CD4-positive, alpha-beta memory T cell (primary cell): Measurements from ENCODE around the gene LYPD8. TPM values are rescaled to one million over a fixed set of nuclear protein-coding genes. Genes with fewer than 3 reads are reported as not detected.

Source experiments
- CTCF ChIA-PET: fragments of 350-600 bp; sonication (Branson Sonifier 250); formaldehyde crosslinking; loops from one replicate; lab custom pipeline; 2021; ENCODE audit warnings: inconsistent platforms; ENCODE audit not compliant: partially characterized antibody; lab: Charles Lee
- POLR2A ChIA-PET: fragments of 350-600 bp; sonication (Branson Sonifier 250); formaldehyde crosslinking; loops from one replicate; lab custom pipeline; 2021; ENCODE audit not compliant: partially characterized antibody; lab: Charles Lee
- DNase-seq, 5 donors: peaks; one replicate each; pipeline versions ENCODE4 v3.0.0 to v3.0.0-alpha.2; 2020 to 2022; ENCODE audit warnings: mixed read lengths in 1 of 5
- H3K27ac ChIP-seq: one replicate; pipeline ENCODE4 v1.7.0; 2013; ENCODE audit warnings: low read depth, low read length
- H3K27me3 ChIP-seq: 2 replicates; pipeline ENCODE4 v1.7.0; 2013; ENCODE audit warnings: mild to moderate bottlenecking, low read length, moderate library complexity; ENCODE audit not compliant: insufficient read depth
- H3K36me3 ChIP-seq: 2 replicates; pipeline ENCODE4 v1.7.0; 2013; ENCODE audit warnings: mild to moderate bottlenecking, low read length, moderate library complexity; ENCODE audit not compliant: insufficient read depth
- H3K4me1 ChIP-seq: 2 replicates; pipeline ENCODE4 v1.7.0; 2013; ENCODE audit warnings: mild to moderate bottlenecking, low read length, moderate library complexity; ENCODE audit not compliant: insufficient read depth
- H3K4me3 ChIP-seq, 2 donors: one replicate each; pipeline ENCODE4 v1.7.0; 2013; ENCODE audit warnings: low read length in 2 of 2, mild to moderate bottlenecking in 1 of 2
- H3K9me3 ChIP-seq, 2 donors: one replicate each; pipeline ENCODE4 v1.7.0; 2013; ENCODE audit warnings: low read length in 2 of 2, control low read depth in 1 of 2; ENCODE audit not compliant: control insufficient read depth in 1 of 2
- H3K27ac Mint-ChIP-seq, 7 donors: one replicate each; pipeline ENCODE4 v1.8.0; 2020 to 2021; ENCODE audit warnings: mixed read lengths in 7 of 7, mild to moderate bottlenecking in 6 of 7, inconsistent platforms in 3 of 7, moderate library complexity in 3 of 7
- H3K27me3 Mint-ChIP-seq, 2 donors: one replicate each; pipeline ENCODE4 v1.8.0; 2020 to 2021; ENCODE audit warnings: mixed read lengths in 2 of 2
- H3K36me3 Mint-ChIP-seq, 2 donors: one replicate each; pipeline ENCODE4 v1.8.0; 2020 to 2021; ENCODE audit warnings: mixed read lengths in 2 of 2, inconsistent platforms in 1 of 2, mild to moderate bottlenecking in 1 of 2
- H3K4me1 Mint-ChIP-seq, 4 donors: one replicate each; pipeline ENCODE4 v1.8.0; 2020 to 2021; ENCODE audit warnings: mixed read lengths in 4 of 4, mild to moderate bottlenecking in 1 of 4
- H3K4me3 Mint-ChIP-seq, 8 donors: one replicate each; pipeline ENCODE4 v1.8.0; 2020 to 2021; ENCODE audit warnings: mixed read lengths in 8 of 8, mild to moderate bottlenecking in 7 of 8, moderate library complexity in 6 of 8, inconsistent platforms in 3 of 8
- H3K9me3 Mint-ChIP-seq, 8 donors: one replicate each; pipeline ENCODE4 v1.8.0; 2020 to 2021; ENCODE audit warnings: mixed read lengths in 8 of 8, mild to moderate bottlenecking in 5 of 8, inconsistent platforms in 3 of 8, moderate library complexity in 1 of 8
- intact Hi-C: fragments of 100-400 bp; cut with micrococcal nuclease; formaldehyde crosslinking; loops from one replicate; pipeline ENCODE4 v1.15.1; 2023
- polyA plus RNA-seq, 2 donors: library from polyadenylated mRNA; unstranded; fragments of 300-500 nt; fragmentation: Illumina TruSeq; gene quantifications; one replicate each; pipeline ENCODE4 v1.2.3, GENCODE V29; 2021
- total RNA-seq, 2 experiments: library from RNA; stranded (reverse); gene quantifications; one replicate each; pipeline ENCODE4 v1.2.3, GENCODE V29; 2021

Gene LYPD8
- total and polyA plus RNA-seq, 4 experiments from 2014 or later, result not detected

DNA sequence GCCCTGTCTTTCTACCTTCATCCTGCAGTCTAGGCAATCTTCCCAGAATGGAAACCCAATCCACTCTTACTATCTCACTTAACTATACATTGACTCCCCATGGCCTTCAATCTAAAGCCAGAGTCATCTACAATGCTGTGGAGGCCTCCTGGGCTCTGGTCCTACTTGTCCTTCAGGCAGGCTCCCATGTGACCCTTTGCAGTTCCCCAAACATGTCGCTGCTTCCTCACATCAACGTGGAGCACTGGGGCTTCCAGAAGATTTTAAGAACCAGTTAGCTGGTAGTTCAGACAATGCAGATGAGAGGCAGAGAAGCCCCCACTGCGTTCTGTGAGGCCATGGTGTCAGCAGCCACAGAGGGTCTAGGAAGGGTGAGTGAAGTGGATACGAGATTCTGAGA lies 18.6 kb downstream of the LYPD8 start:
- H3K27ac ChIP-seq, result no peak overlapping the region
- intact Hi-C loops, result no loop called here
- H3K27me3 Mint-ChIP-seq, result peaks cover 6 to 10% of the 10 kb centered on the region in 2 donors
- peaks cover 0 to 2% (median 0%) of the 10 kb centered on the region in 4 donors for H3K4me1 Mint-ChIP-seq
- no peak overlapping the region for H3K4me3 Mint-ChIP-seq
- H3K27me3 ChIP-seq, result no peaks in the 10 kb centered on the region
- H3K4me3 ChIP-seq, result no peak overlapping the region
- no peaks in the 10 kb centered on the region for H3K4me1 ChIP-seq
- no peak for DNase-seq
- no peaks in the 10 kb centered on the region for H3K36me3 Mint-ChIP-seq
- CTCF ChIA-PET, result no interaction called here
- H3K36me3 ChIP-seq, result no peaks in the 10 kb centered on the region
- H3K9me3 Mint-ChIP-seq, result peaks cover 0 to 6% (median 4%) of the 10 kb centered on the region in 8 donors
- no peaks in the 10 kb centered on the region for H3K9me3 ChIP-seq
- H3K27ac Mint-ChIP-seq, result no peak overlapping the region
- POLR2A ChIA-PET, result no interaction called here

DNA sequence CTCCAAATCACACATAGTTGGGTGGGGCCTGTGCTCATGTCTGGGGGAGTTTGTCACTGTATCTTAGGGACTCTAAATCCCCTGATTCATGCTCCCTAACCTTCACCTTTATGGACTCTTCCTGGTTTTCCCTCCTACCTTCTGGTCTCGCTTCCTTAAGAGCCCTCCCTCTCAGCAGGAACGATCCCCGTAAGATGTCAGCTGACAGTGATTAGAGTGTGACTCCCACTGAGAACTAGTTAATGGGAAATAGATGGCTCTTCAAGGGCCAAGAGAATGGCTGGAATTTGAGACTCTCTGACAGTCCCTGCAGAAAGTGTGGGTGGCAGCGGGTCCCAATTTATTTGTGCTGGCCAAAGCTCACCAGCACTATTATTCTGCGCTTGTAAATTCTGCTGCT lies 22.0 kb downstream of the LYPD8 start:
- H3K27ac Mint-ChIP-seq, result no peak overlapping the region
- Histone ChIP-seq H3K36me3 (no peaks in the 10 kb centered on the region), H3K4me3 (no peak overlapping the region), H3K9me3 (no peaks in the 10 kb centered on the region), H3K4me1 (no peaks in the 10 kb centered on the region), H3K27ac (no peak overlapping the region), H3K27me3 (no peaks in the 10 kb centered on the region)
- H3K4me3 Mint-ChIP-seq, result no peak overlapping the region
- H3K27me3 Mint-ChIP-seq, result peaks cover 3 to 7% of the 10 kb centered on the region in 2 donors
- peaks cover 0 to 6% (median 4%) of the 10 kb centered on the region in 8 donors for H3K9me3 Mint-ChIP-seq
- CTCF ChIA-PET, result no interaction called here
- H3K4me1 Mint-ChIP-seq, result no peaks in the 10 kb centered on the region
- POLR2A ChIA-PET, result no interaction called here
- no peaks in the 10 kb centered on the region for H3K36me3 Mint-ChIP-seq
- intact Hi-C loops, result no loop called here
- DNase-seq, result no peak

GRCh38 chr1:248730507-248731335 lies 24.8 kb downstream of the LYPD8 start:
- Histone ChIP-seq H3K27ac (no peak overlapping the region), H3K4me3 (no peak overlapping the region), H3K9me3 (no peaks in the 10 kb centered on the region), H3K4me1 (no peaks in the 10 kb centered on the region), H3K36me3 (no peaks in the 10 kb centered on the region), H3K27me3 (no peaks in the 10 kb centered on the region)
- ChIA-PET CTCF (no interaction called here), POLR2A (no interaction called here)
- Mint-ChIP-seq H3K4me1 (no peaks in the 10 kb centered on the region), H3K4me3 (no peak overlapping the region), H3K27ac (no peak overlapping the region), H3K27me3 (peaks cover 2 to 5% of the 10 kb centered on the region in 2 donors), H3K9me3 (peaks cover 0 to 9% (median 4%) of the 10 kb centered on the region in 8 donors), H3K36me3 (no peaks in the 10 kb centered on the region)
- intact Hi-C loops, result no loop called here
- no peak for DNase-seq

- no peaks in the 10 kb centered on the region for H3K27me3 ChIP-seq
- Mint-ChIP-seq H3K4me3 (no peak overlapping the region), H3K27me3 (peaks cover 5 to 8% of the 10 kb centered on the region in 2 donors), H3K4me1 (no peaks in the 10 kb centered on the region), H3K36me3 (peaks cover 0 to 3% of the 10 kb centered on the region in 2 donors), H3K9me3 (peaks cover 0 to 35% (median 17%) of the 10 kb centered on the region in 8 donors), H3K27ac (no peak overlapping the region)
- ChIA-PET POLR2A (no interaction called here), CTCF (no interaction called here)
- no peaks in the 10 kb centered on the region for H3K36me3 ChIP-seq
- no peaks in the 10 kb centered on the region for H3K9me3 ChIP-seq
- H3K4me1 ChIP-seq, result no peaks in the 10 kb centered on the region
- intact Hi-C loops, result no loop called here
- H3K4me3 ChIP-seq, result no peak overlapping the region
- DNase-seq, result no peak
- no peak overlapping the region for H3K27ac ChIP-seq
Measured at GRCh38 chr1:248714248-248714647, 41.3 kb downstream of the LYPD8 start.

DNA sequence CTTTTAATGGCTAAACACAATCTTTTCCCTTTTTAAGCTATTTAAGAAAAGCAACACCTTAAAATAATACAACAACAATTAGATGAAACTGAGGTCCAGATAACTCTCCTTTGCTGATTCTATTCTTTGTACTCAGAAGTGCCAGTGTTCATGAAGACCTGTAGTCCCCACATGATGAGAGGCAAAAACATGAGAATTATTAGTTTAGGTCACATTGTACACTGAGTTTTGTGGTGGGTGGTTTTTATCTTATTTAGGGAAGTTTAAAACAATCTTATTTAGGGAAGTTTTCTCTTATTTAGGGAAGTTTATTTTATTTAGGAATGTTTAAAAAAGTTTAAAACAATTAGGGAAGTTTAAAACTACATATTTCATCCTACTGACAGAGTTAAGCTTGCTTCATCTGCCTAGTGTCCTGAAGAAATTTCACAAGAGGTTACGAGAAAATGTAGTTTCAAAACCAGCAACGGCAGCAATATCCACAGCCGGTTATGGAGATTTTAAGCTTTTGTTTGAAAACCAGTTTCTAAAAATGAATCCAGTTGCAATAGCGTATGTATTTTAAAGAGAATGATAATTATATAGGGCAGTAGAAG lies 45.2 kb downstream of the LYPD8 start:
- no peak for DNase-seq
- H3K27ac ChIP-seq, result no peak overlapping the region
- Mint-ChIP-seq H3K36me3 (peaks cover 0 to 3% of the 10 kb centered on the region in 2 donors), H3K4me3 (no peak overlapping the region), H3K9me3 (peaks cover 0 to 27% (median 17%) of the 10 kb centered on the region in 8 donors), H3K4me1 (no peaks in the 10 kb centered on the region), H3K27ac (no peak overlapping the region), H3K27me3 (peaks cover 18 to 25% of the 10 kb centered on the region in 2 donors)
- intact Hi-C loops, result no loop called here
- H3K27me3 ChIP-seq, result no peaks in the 10 kb centered on the region
- no peaks in the 10 kb centered on the region for H3K36me3 ChIP-seq
- H3K4me3 ChIP-seq, result no peak overlapping the region
- CTCF ChIA-PET, result no interaction called here
- H3K9me3 ChIP-seq, result no peaks in the 10 kb centered on the region
- no peaks in the 10 kb centered on the region for H3K4me1 ChIP-seq
- POLR2A ChIA-PET, result no interaction called here

DNA sequence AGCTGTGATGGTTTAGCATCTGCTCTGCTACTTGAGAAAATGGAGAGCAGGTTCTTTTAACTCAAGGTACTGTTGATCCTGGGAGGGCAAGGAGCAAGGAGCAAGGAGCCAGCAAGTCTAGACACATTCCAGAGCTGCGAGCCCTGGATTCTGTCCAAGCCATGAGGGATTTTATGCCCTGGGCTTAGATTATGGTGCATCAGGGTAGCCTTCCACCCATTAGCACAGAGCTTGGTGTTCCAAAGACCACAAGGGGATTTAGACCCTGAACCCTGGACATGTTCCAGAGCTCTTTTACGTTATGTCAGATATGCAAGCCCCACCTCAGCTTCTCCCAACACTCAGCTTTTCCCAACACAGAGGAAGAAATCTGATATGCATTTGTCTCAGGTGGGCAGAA lies 51.0 kb downstream of the LYPD8 start:
- no peak overlapping the region for H3K27ac Mint-ChIP-seq
- H3K27me3 ChIP-seq, result no peaks in the 10 kb centered on the region
- H3K36me3 ChIP-seq, result no peaks in the 10 kb centered on the region
- ChIA-PET CTCF (interaction anchor here (2.1 kb wide), 1 partner anchor 9 kb away, joined by 4 read pairs; no protein-coding TSS in a partner anchor), POLR2A (no interaction called here)
- H3K9me3 ChIP-seq, result no peaks in the 10 kb centered on the region
- DNase-seq, result no peak
- no peak overlapping the region for H3K4me3 Mint-ChIP-seq
- H3K27ac ChIP-seq, result no peak overlapping the region
- intact Hi-C loops, result no loop called here
- H3K36me3 Mint-ChIP-seq, result no peaks in the 10 kb centered on the region
- no peaks in the 10 kb centered on the region for H3K4me1 ChIP-seq
- H3K4me1 Mint-ChIP-seq, result no peaks in the 10 kb centered on the region
- H3K27me3 Mint-ChIP-seq, result peaks cover 13 to 17% of the 10 kb centered on the region in 2 donors
- H3K4me3 ChIP-seq, result no peak overlapping the region
- no peaks in the 10 kb centered on the region for H3K9me3 Mint-ChIP-seq

GRCh38 chr1:248703674-248704073 lies 51.9 kb downstream of the LYPD8 start:
- Mint-ChIP-seq H3K36me3 (no peaks in the 10 kb centered on the region), H3K4me3 (no peak overlapping the region), H3K4me1 (no peaks in the 10 kb centered on the region), H3K27me3 (peaks cover 10 to 23% of the 10 kb centered on the region in 2 donors), H3K9me3 (no peaks in the 10 kb centered on the region), H3K27ac (no peak overlapping the region)
- ChIA-PET CTCF (interaction anchor here (1.3 kb wide), 1 partner anchor 9 kb away, joined by 3 read pairs; no protein-coding TSS in a partner anchor), POLR2A (no interaction called here)
- Histone ChIP-seq H3K36me3 (no peaks in the 10 kb centered on the region), H3K27ac (no peak overlapping the region), H3K27me3 (no peaks in the 10 kb centered on the region), H3K4me1 (no peaks in the 10 kb centered on the region), H3K9me3 (no peaks in the 10 kb centered on the region), H3K4me3 (no peak overlapping the region)
- intact Hi-C loops, result no loop called here
- DNase-seq, result no peak
